G401.6 (cell line): ENCODE results near the gene ASCC3.

ENCODE experiments used
- FAIRE-seq: peaks from 2 replicates; lab custom pipeline; 2012; peaks lifted over from hg19 to GRCh38; lab: Jason Lieb, UNC

Gene ASCC3

GRCh38 chr6:100575921-100576320 is 305.2 kb downstream of the ASCC3 start:
- FAIRE-seq, result no peak

GRCh38 chr6:100574836-100575235 is 306.3 kb downstream of the ASCC3 start:
- FAIRE-seq, result no peak

- peak; percentile 79 for FAIRE-seq
Measured at GRCh38 chr6:100573166-100573565, 308.0 kb downstream of the ASCC3 start.

GRCh38 chr6:100568255-100568654 is 312.9 kb downstream of the ASCC3 start:
- no peak for FAIRE-seq

GRCh38 chr6:100566563-100566962 is 314.6 kb downstream of the ASCC3 start:
- FAIRE-seq, result no peak

- FAIRE-seq, result no peak
Measured at GRCh38 chr6:100565439-100566104, 315.6 kb downstream of the ASCC3 start.

- no peak for FAIRE-seq
Measured at GRCh38 chr6:100559859-100560258, 321.3 kb downstream of the ASCC3 start.

- no peak for FAIRE-seq
Measured at GRCh38 chr6:100554228-100554627, 326.9 kb downstream of the ASCC3 start.

- no peak for FAIRE-seq
Measured at GRCh38 chr6:100553243-100553642, 327.9 kb downstream of the ASCC3 start.

- no peak for FAIRE-seq
Measured at GRCh38 chr6:100549406-100550167, 331.5 kb downstream of the ASCC3 start.

GRCh38 chr6:100538086-100538485 is 343.0 kb downstream of the ASCC3 start:
- FAIRE-seq, result no peak

- FAIRE-seq, result no peak
Measured at GRCh38 chr6:100518588-100518987, 362.5 kb downstream of the ASCC3 start.

- no peak for FAIRE-seq
Measured at GRCh38 chr6:100517633-100518032, 363.5 kb downstream of the ASCC3 start.

GRCh38 chr6:100517106-100517505 is 364.0 kb downstream of the ASCC3 start:
- no peak for FAIRE-seq

- FAIRE-seq, result no peak
Measured at GRCh38 chr6:100514660-100515059, 366.5 kb downstream of the ASCC3 start.

- no peak for FAIRE-seq
Measured at GRCh38 chr6:100512203-100512862, 368.8 kb downstream of the ASCC3 start.

GRCh38 chr6:100509101-100509500 is 372.0 kb downstream of the ASCC3 start:
- FAIRE-seq, result no peak

GRCh38 chr6:100506651-100507050 is 374.5 kb downstream of the ASCC3 start:
- FAIRE-seq, result no peak

GRCh38 chr6:100504786-100505737 is 376.1 kb downstream of the ASCC3 start:
- FAIRE-seq, result no peak

GRCh38 chr6:100503043-100503705 is 378.0 kb downstream of the ASCC3 start:
- FAIRE-seq, result no peak

GRCh38 chr6:100493206-100493888 is 387.8 kb downstream of the ASCC3 start:
- no peak for FAIRE-seq
